Parietal lobe (tissue), 1 donor: ENCODE data around the gene A2M. TPM values are rescaled to one million over a fixed set of nuclear protein-coding genes. Genes with fewer than 3 reads are reported as not detected.

Source experiments
- total RNA-seq: library from RNA; depleted of rRNA; stranded (reverse); fragments of >200 nt; gene quantifications from one replicate; pipeline ENCODE4 v1.2.3, GENCODE V29; 2014

The A2M gene
- 48.8 TPM for total RNA-seq

DNA sequence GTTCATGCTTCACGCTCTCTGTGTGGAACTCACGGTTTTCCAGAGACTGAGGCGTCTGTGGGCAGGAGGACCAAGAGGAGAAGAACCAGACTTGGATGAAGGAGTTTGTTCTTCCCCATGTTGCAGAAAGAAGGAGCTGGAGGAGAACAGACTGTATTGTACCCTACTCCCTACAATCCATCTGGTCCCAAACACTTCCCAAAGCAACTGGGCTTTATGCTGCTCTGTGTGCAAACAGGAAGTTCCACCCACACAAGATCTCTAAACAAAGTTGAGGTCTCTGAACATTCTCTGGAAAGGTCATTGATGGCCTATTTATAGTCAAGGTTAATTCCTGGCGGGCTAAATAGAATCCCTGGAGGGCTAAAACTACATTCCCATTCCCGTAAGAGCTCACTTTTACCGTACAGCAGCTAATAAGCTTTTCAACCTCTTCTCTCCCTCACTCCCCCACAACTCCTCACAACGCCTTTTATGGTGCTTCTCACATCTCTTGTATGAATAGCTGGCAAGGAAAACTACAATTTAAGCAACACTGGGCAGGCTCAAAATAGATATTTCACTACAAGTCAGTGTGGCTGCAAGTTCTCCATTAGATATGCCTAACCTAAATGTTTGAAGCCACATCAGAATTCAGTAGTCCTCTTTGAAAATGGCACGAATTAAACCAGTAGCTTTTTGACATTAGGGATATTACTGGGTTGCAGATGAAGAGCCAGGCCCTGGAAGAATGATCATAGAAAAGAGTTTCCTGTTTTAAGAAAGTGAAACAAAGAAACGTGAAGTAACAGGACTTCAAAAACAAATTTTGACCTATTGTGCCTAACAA lies at the start of gene A2M:
Gene A2M, minus strand, starts transcription at position 189 of the 829 bp plus-strand sequence. Its CDS starts 70 bp downstream, at position 119.

Other genes starting within 250 kb of the A2M start
- gene PHC1, start 201.4 kb downstream of the A2M start, total RNA-seq, result 56.7 TPM
- gene M6PR, start 166.3 kb downstream of the A2M start, total RNA-seq, result 62.3 TPM
- gene KLRG1, start 126.4 kb downstream of the A2M start, total RNA-seq, result 19.7 TPM
- not detected for gene PZP, start 92.5 kb upstream of the A2M start, total RNA-seq